Psoas muscle (tissue), 8 donors: ENCODE results near the gene LIN28A. TPM values are rescaled to one million over a fixed set of nuclear protein-coding genes. Genes with fewer than 3 reads are reported as not detected.

ENCODE experiments used
- ATAC-seq, 4 donors: fragments of 200-7000 bp; cut with Tn5 transposase; one replicate each; pipeline ENCODE4 v1.9.1; 2020; ENCODE audit warnings: moderate library complexity in 3 of 4, mild to moderate bottlenecking in 2 of 4
- DNase-seq, 2 donors: peaks; one replicate each; pipeline ENCODE4 v3.0.0-alpha.2; 2020
- H3K27ac ChIP-seq: fragments of 200-600 bp; one replicate; pipeline ENCODE4 v1.8.0; 2022
- H3K27me3 ChIP-seq, 3 donors: fragments of 200-600 bp in 1 of 3; one replicate each; pipeline versions ENCODE4 v1.6.1 to v1.8.0; 2013 to 2022; ENCODE audit warnings: low read length in 2 of 3, mild to moderate bottlenecking in 2 of 3, moderate library complexity in 1 of 3; ENCODE audit not compliant: insufficient read depth in 3 of 3
- H3K36me3 ChIP-seq, 2 donors: fragments of 200-600 bp in 1 of 2; one replicate each; pipeline versions ENCODE4 v1.6.1 to v1.8.0; 2013 to 2022; ENCODE audit warnings: low read depth in 1 of 2, mild to moderate bottlenecking in 1 of 2, moderate library complexity in 1 of 2; ENCODE audit not compliant: insufficient read depth in 1 of 2
- H3K4me1 ChIP-seq: fragments of 200-600 bp; one replicate; pipeline ENCODE4 v1.8.0; 2022
- H3K4me3 ChIP-seq: fragments of 200-600 bp; one replicate; pipeline ENCODE4 v1.8.0; 2022; ENCODE audit warnings: mild to moderate bottlenecking
- H3K9me3 ChIP-seq: fragments of 200-600 bp; one replicate; pipeline ENCODE4 v1.8.0; 2022
- whole genome bisulfite sequencing, 3 donors: extraction: QIAGEN DNeasy Blood & Tissue Kit; methylation state at CpG; one replicate each; pipeline versions ENCODE4 v1.1.6 to v1.1.7; 2013; 5-methylcytosine and 5-hydroxymethylcytosine counted together
- intact Hi-C, 2 donors: fragments of 100-400 bp; cut with DNase I; formaldehyde crosslinking; loops; one replicate each; pipeline versions ENCODE4 v1.11.0 to v1.14.2; 2022
- polyA plus RNA-seq, 3 donors: library from polyadenylated mRNA; stranded (reverse); fragments of 200-250 nt; gene quantifications; one replicate each; pipeline ENCODE4 v1.2.3, GENCODE V29; 2013
- total RNA-seq, 4 donors: library from RNA; stranded (reverse); fragmentation: NEBNext Ultra II Directional in 2 of 4; extraction: Animal tissue kit (Norgen Biotek cat#: 25700) in 2 of 4; gene quantifications; one replicate each; pipeline versions ENCODE4 v1.2.1 to v1.2.4, GENCODE V29; 2021 to 2023
- TF ChIP-seq, protein P1 (sequence below): fragments of 200-600 bp; IDR thresholded peaks from one replicate; pipeline ENCODE4 v1.8.0; 2022; ENCODE audit warnings: antibody characterized with exemption
- donor health status: healthy with polysubstance abuse.
- donor health status: DM: no; HTN: no; CAD: no; lungs with moderate emphysema.
- donor health status: Bipolar disorder and iron deficiency.
- donor health status: healthy.
- donor health status: DM: yes; HTN: yes; CAD: no.
- donor health status: DM: no; HTN: no; CAD: no.
- donor health status: DM: no; HTN: no; CAD: no.
- donor health status: DM: yes; HTN: yes; CAD: no.

The LIN28A gene
- total and polyA plus RNA-seq, 7 donors, result not detected

DNA sequence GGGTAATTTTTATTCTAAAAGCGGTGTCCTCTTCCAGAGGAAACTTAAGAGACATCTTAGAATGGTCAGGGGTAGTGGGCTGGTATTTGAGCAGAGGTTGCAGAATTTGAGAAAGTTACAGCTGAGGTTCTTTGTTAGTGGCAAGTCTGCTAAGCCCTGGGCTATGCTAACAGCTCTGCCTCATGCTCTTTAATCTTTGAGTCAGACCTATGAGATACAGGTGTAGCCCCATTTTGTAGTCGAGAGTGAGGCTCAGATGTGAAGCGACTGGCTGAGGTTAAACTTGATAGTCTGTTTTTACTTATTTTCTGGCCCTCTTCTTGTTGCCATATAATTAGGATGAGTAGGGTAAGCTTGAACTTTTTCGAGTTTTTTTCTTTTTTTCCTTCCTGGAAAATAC is 66.3 kb downstream of the LIN28A start:
- ATAC-seq, result no peak
- H3K36me3 ChIP-seq, result peaks cover 0 to 58% of the 10 kb centered on the region in 2 donors
- TF ChIP-seq, protein P1, sequence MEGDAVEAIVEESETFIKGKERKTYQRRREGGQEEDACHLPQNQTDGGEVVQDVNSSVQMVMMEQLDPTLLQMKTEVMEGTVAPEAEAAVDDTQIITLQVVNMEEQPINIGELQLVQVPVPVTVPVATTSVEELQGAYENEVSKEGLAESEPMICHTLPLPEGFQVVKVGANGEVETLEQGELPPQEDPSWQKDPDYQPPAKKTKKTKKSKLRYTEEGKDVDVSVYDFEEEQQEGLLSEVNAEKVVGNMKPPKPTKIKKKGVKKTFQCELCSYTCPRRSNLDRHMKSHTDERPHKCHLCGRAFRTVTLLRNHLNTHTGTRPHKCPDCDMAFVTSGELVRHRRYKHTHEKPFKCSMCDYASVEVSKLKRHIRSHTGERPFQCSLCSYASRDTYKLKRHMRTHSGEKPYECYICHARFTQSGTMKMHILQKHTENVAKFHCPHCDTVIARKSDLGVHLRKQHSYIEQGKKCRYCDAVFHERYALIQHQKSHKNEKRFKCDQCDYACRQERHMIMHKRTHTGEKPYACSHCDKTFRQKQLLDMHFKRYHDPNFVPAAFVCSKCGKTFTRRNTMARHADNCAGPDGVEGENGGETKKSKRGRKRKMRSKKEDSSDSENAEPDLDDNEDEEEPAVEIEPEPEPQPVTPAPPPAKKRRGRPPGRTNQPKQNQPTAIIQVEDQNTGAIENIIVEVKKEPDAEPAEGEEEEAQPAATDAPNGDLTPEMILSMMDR, result no peak
- 75 to 80% (median 77%) methylated on average over 4 of the region's 4 CpGs for WGBS, 3 donors
- intact Hi-C loops, result no loop called here
- H3K27ac ChIP-seq, result no peak overlapping the region
- peaks cover 11% of the 10 kb centered on the region for H3K4me1 ChIP-seq
- no peak for DNase-seq
- no peaks in the 10 kb centered on the region for H3K9me3 ChIP-seq
- no peaks in the 10 kb centered on the region for H3K27me3 ChIP-seq
- H3K4me3 ChIP-seq, result no peak overlapping the region

DNA sequence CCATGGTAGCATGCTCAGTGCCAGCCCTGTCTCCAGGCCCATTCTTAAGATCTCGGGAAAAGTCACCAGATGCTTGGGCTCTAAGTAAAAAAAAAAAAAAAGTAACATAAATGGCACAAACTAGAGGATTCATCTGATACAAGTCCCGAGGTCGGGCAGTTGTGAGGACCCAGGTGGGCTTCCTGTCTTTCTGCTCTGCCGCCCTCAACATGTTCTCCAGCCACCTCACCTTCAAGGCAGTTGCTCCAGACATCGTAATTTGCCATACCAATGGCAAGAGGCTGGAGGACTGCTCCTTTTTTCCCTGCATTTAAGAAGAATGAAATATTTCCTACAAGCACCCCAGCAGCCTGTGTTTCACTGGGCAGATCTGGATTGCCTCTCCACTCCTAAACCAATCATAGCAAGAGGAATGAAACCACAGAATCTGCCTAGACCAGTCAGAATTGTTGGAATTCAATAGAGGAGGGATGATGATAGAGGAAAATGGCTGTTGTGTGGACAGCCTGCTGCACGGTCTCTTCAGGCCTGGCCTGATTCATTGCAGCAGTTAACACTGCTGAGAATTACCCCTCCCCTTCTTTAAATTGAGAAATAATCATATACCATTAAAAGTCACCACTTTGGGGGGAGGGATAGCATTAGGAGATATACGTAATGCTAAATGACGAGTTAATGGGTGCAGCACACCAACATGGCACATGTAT is 67.0 kb downstream of the LIN28A start:
- DNase-seq (no peak), ATAC-seq (no peak)
- H3K4me3 ChIP-seq, result no peak overlapping the region
- peaks cover 11% of the 10 kb centered on the region for H3K4me1 ChIP-seq
- no peaks in the 10 kb centered on the region for H3K9me3 ChIP-seq
- H3K27me3 ChIP-seq, result no peaks in the 10 kb centered on the region
- peaks cover 0 to 58% of the 10 kb centered on the region in 2 donors for H3K36me3 ChIP-seq
- TF ChIP-seq, protein P1, result no peak
- H3K27ac ChIP-seq, result no peak overlapping the region
- WGBS, 3 donors, result 74 to 77% (median 75%) methylated on average over 8 of the region's 8 CpGs
- intact Hi-C loops, result no loop called here

DNA sequence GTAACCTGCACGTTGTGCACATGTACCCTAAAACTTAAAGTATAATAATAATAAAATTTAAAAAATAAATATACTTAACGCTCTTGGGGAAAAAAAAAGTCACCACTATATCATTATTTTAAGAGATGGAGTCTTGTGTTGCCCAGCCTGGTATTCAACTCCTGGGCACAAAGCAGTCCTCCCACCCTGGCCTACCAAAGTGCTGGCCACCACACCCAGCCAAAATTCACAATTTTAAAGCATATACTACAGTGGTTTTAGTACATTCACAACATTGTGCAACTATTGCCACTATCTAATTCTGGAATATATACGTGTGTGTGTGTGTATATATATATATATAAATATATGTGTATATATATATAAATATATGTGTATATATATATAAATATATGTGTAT is 67.5 kb downstream of the LIN28A start:
- H3K4me1 ChIP-seq, result peaks cover 11% of the 10 kb centered on the region
- no peak for ATAC-seq
- TF ChIP-seq, protein P1, result no peak
- H3K36me3 ChIP-seq, result peaks cover 0 to 58% of the 10 kb centered on the region in 2 donors
- DNase-seq, result no peak
- no peak overlapping the region for H3K4me3 ChIP-seq
- intact Hi-C loops, result no loop called here
- H3K9me3 ChIP-seq, result no peaks in the 10 kb centered on the region
- no peak overlapping the region for H3K27ac ChIP-seq
- WGBS, 3 donors, result 79 to 87% (median 81%) methylated on average over 3 of the region's 3 CpGs
- H3K27me3 ChIP-seq, result no peaks in the 10 kb centered on the region

DNA sequence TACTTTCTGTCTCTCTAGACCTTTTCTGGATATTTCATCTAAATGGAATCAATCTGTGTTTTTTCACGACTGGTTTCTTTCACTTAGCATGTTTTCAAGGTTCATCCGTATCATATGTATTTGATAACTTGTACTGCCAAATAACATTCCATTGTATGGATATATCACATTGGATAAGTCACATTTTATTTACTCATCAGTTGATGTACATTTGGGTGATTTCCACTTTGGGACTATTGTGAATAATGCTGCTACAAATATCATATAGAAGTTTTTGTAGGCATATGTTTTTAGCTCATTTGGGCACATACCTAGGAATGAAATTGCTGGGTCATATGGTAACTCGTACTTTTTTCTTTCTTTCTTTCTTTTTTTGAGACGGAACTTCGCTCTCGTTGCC is 68.4 kb downstream of the LIN28A start:
- Histone ChIP-seq H3K27me3 (no peaks in the 10 kb centered on the region), H3K4me1 (peaks cover 5% of the 10 kb centered on the region), H3K27ac (no peak overlapping the region), H3K9me3 (no peaks in the 10 kb centered on the region), H3K36me3 (peaks cover 0 to 52% of the 10 kb centered on the region in 2 donors), H3K4me3 (no peak overlapping the region)
- intact Hi-C loops, result no loop called here
- DNase-seq (no peak), ATAC-seq (no peak)
- TF ChIP-seq, protein P1, result no peak
- WGBS, 3 donors, result 93 to 97% (median 93%) methylated on average over 6 of the region's 6 CpGs

Other genes starting within 250 kb of the LIN28A start
- gene C1orf232, start 241.9 kb upstream of the LIN28A start, total RNA-seq, result not detected
- gene C1orf232, start 241.9 kb upstream of the LIN28A start, polyA plus RNA-seq, result not detected
- 100 to 1,000 TPM in 1 of 4 donors, 10 to 100 TPM in 3; 75.2 to 116 (median 78.3) TPM for gene ZNF593, start 240.9 kb upstream of the LIN28A start, total RNA-seq
- 100 to 1,000 TPM in 2 of 3 donors, 10 to 100 TPM in 1; 65.7 to 236 (median 162) TPM for gene ZNF593, start 240.9 kb upstream of the LIN28A start, polyA plus RNA-seq
- 1 to 10 TPM; 1.6 to 4.2 (median 2.9) TPM for gene ZNF593OS, start 239.0 kb upstream of the LIN28A start, total RNA-seq
- gene ZNF593OS, start 239.0 kb upstream of the LIN28A start, polyA plus RNA-seq, result under 1 TPM; 0.16 to 0.70 (median 0.44) TPM
- gene CNKSR1, start 233.3 kb upstream of the LIN28A start, total RNA-seq, result 10 to 100 TPM; 54.8 to 90.4 (median 73.0) TPM
- gene CNKSR1, start 233.3 kb upstream of the LIN28A start, polyA plus RNA-seq, result 10 to 100 TPM; 11.0 to 45.3 (median 24.5) TPM
- gene CATSPER4, start 220.2 kb upstream of the LIN28A start, total RNA-seq, result under 1 TPM in 1 of 4 donors, not detected in 3; 0.24 TPM
- gene CATSPER4, start 220.2 kb upstream of the LIN28A start, polyA plus RNA-seq, result under 1 TPM in 1 of 3 donors, not detected in 2; 0.01 TPM
- 10 to 100 TPM; 16.0 to 52.5 (median 41.1) TPM for gene CEP85, start 176.6 kb upstream of the LIN28A start, total RNA-seq
- gene CEP85, start 176.6 kb upstream of the LIN28A start, polyA plus RNA-seq, result 10 to 100 TPM; 14.8 to 24.2 (median 18.0) TPM
- 10 to 100 TPM; 21.4 to 30.6 (median 22.6) TPM for gene SH3BGRL3, start 130.7 kb upstream of the LIN28A start, total RNA-seq
- gene SH3BGRL3, start 130.7 kb upstream of the LIN28A start, polyA plus RNA-seq, result 10 to 100 TPM; 10.9 to 78.1 (median 18.2) TPM
- 1 to 10 TPM; 3.5 to 7.0 (median 3.9) TPM for gene UBXN11, start 104.2 kb upstream of the LIN28A start, total RNA-seq
- 1 to 10 TPM; 3.9 to 6.8 (median 5.8) TPM for gene UBXN11, start 104.2 kb upstream of the LIN28A start, polyA plus RNA-seq
- 1 to 10 TPM; 2.1 to 4.2 (median 4.1) TPM for gene CD52, start 92.9 kb upstream of the LIN28A start, total RNA-seq
- 1 to 10 TPM; 2.9 to 3.9 (median 3.6) TPM for gene CD52, start 92.9 kb upstream of the LIN28A start, polyA plus RNA-seq
- 1 to 10 TPM in 1 of 4 donors, under 1 TPM in 1, not detected in 2; 0.56 to 2.9 TPM for gene CRYBG2, start 56.7 kb upstream of the LIN28A start, total RNA-seq
- under 1 TPM in 1 of 3 donors, not detected in 2; 0.01 TPM for gene CRYBG2, start 56.7 kb upstream of the LIN28A start, polyA plus RNA-seq
- gene ZNF683, start 38.1 kb upstream of the LIN28A start, total RNA-seq, result not detected
- under 1 TPM in 1 of 3 donors, not detected in 2; 0.06 TPM for gene ZNF683, start 38.1 kb upstream of the LIN28A start, polyA plus RNA-seq
- 10 to 100 TPM; 14.1 to 25.8 (median 21.4) TPM for gene DHDDS, start 21.5 kb downstream of the LIN28A start, total RNA-seq
- gene DHDDS, start 21.5 kb downstream of the LIN28A start, polyA plus RNA-seq, result 10 to 100 TPM; 15.8 to 40.6 (median 23.3) TPM
- gene HMGN2, start 61.6 kb downstream of the LIN28A start, total RNA-seq, result 100 to 1,000 TPM in 3 of 4 donors, 10 to 100 TPM in 1; 95.4 to 157 (median 135) TPM
- 100 to 1,000 TPM; 103 to 136 (median 128) TPM for gene HMGN2, start 61.6 kb downstream of the LIN28A start, polyA plus RNA-seq
- 1 to 10 TPM; 2.5 to 3.0 (median 2.7) TPM for gene RPS6KA1, start 118.9 kb downstream of the LIN28A start, total RNA-seq
- 1 to 10 TPM in 2 of 3 donors, under 1 TPM in 1; 0.88 to 1.8 (median 1.3) TPM for gene RPS6KA1, start 118.9 kb downstream of the LIN28A start, polyA plus RNA-seq